IMR-90 (cell line): ENCODE measurements around the gene TNS3.

Source experiments
- ELK1 ChIP-seq: fragments of 150-350 bp; IDR thresholded peaks from 2 replicates; pipeline ENCODE4 v1.6.1; 2016; ENCODE audit warnings: low read depth, mild to moderate bottlenecking, low read length, moderate library complexity, borderline replicate concordance
- FOS ChIP-seq: fragments of 150-350 bp; IDR thresholded peaks from 2 replicates; pipeline ENCODE4 v1.6.1; 2016; ENCODE audit warnings: low read depth, low read length
- MAFK ChIP-seq: IDR thresholded peaks from 2 replicates; pipeline ENCODE4 v1.6.1; 2012; ENCODE audit warnings: low read depth, low read length, improper control_type of control experiment
- MAZ ChIP-seq: IDR thresholded peaks from 2 replicates; pipeline ENCODE4 v1.6.1; 2012; ENCODE audit warnings: low read depth, mild to moderate bottlenecking, low read length, improper control_type of control experiment, moderate library complexity, borderline replicate concordance
- MXI1 ChIP-seq: IDR thresholded peaks from 2 replicates; pipeline ENCODE4 v1.6.1; 2012; ENCODE audit warnings: low read depth, mild to moderate bottlenecking, low read length, moderate library complexity, borderline replicate concordance
- NFE2L2 ChIP-seq: fragments of 150-350 bp; IDR thresholded peaks from 2 replicates; pipeline ENCODE4 v1.6.1; 2016; ENCODE audit warnings: low read depth, mild to moderate bottlenecking, low read length
- POLR2A ChIP-seq: IDR thresholded peaks from 2 replicates; pipeline ENCODE4 v1.6.1; 2012; ENCODE audit warnings: mild to moderate bottlenecking, low read depth, low read length
- RCOR1 ChIP-seq: IDR thresholded peaks from 2 replicates; pipeline ENCODE4 v1.6.1; 2012; ENCODE audit warnings: mild to moderate bottlenecking, low read length, improper control_type of control experiment; ENCODE audit not compliant: insufficient replicate concordance
- SMC3 ChIP-seq: fragments of 150-350 bp; IDR thresholded peaks from 2 replicates; pipeline ENCODE4 v1.6.1; 2016; ENCODE audit warnings: low read depth, mild to moderate bottlenecking, antibody characterized with exemption, low read length, moderate library complexity
- TF ChIP-seq, protein P1 (sequence below): conservative IDR thresholded peaks from 2 replicates; pipeline ENCODE4 v1.5.1; 2012; ENCODE audit warnings: mild to moderate bottlenecking, low read depth, low read length, improper control_type of control experiment

DNA sequence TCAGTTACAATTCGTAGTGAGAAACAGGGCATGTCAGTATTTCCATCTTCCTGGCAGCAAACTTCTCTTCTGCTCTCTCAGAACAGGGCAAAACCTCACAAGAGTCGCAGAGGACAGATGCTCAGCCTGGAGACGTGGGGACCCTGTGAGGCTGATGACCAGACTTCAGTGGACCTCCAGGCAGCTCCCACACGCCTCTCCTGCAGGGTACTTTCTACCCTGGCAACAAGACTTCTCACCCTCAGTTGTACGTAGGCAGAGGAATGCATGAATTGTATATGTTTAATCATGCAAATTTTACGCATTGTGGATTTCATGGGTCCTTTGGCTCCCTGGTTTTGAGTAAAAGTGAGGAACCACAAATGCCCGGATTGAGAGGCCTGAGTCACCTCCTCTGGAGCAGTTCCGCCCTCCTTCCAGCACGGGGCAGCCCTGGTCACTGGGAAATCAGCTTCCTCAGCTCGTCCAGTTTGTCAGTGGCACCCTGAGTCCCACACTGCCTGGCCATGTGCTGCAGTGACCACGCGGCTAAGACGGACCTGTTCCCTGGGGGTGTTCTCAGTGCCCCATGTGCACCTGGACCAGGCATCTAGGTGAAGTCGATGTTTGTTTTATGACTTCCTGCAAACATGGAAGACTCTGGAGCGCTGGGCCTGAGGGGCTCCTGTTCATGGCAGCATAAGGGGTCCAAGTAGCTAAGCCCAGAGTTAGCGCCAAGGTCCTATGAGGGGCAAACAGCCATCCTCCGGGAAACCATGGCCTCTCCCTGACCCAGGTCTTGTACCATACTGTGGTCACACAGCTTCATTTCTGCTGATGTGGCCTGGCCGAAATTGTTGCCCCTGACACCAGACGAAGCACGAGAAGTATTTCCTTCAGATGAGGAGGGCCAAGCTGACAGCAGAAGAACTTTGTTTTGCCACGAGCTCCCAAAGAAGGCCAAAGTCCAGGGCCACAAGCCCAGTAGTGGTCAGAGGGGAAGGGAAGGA lies 165.1 kb downstream of the TNS3 start:
- TF ChIP-seq, protein P1, sequence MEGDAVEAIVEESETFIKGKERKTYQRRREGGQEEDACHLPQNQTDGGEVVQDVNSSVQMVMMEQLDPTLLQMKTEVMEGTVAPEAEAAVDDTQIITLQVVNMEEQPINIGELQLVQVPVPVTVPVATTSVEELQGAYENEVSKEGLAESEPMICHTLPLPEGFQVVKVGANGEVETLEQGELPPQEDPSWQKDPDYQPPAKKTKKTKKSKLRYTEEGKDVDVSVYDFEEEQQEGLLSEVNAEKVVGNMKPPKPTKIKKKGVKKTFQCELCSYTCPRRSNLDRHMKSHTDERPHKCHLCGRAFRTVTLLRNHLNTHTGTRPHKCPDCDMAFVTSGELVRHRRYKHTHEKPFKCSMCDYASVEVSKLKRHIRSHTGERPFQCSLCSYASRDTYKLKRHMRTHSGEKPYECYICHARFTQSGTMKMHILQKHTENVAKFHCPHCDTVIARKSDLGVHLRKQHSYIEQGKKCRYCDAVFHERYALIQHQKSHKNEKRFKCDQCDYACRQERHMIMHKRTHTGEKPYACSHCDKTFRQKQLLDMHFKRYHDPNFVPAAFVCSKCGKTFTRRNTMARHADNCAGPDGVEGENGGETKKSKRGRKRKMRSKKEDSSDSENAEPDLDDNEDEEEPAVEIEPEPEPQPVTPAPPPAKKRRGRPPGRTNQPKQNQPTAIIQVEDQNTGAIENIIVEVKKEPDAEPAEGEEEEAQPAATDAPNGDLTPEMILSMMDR, result 0 out of 2 replicates have a peak, but pooled peaks have one; percentile 8
- no peak for TF ChIP-seq ELK1
- TF ChIP-seq POLR2A, result no peak
- no peak for TF ChIP-seq MAFK
- no peak for TF ChIP-seq RCOR1
- TF ChIP-seq SMC3, result no peak
- no peak for TF ChIP-seq FOS
- no peak for TF ChIP-seq NFE2L2
- TF ChIP-seq MXI1, result no peak
- TF ChIP-seq MAZ, result no peak
